H9 (cell line): ENCODE results near the gene OTOGL. TPM values are rescaled to one million over a fixed set of nuclear protein-coding genes. Genes with fewer than 3 reads are reported as not detected.

Experiments
- DNase-seq: peaks from one replicate; pipeline ENCODE4 v3.0.0-alpha.2; 2017
- H2AFZ ChIP-seq: one replicate; pipeline ENCODE4 v1.6.1; 2013; ENCODE audit warnings: mild to moderate bottlenecking, low read length, control low read depth, moderate library complexity
- H2AK5ac ChIP-seq: 2 replicates; pipeline ENCODE4 v1.6.1; 2013; ENCODE audit warnings: low read length, control low read depth, mixed read lengths; ENCODE audit not compliant: insufficient read length
- H2BK120ac ChIP-seq: one replicate; pipeline ENCODE4 v1.6.1; 2013; ENCODE audit warnings: low read depth, mild to moderate bottlenecking, low read length, control low read depth, inconsistent platforms; ENCODE audit not compliant: poor library complexity, severe bottlenecking
- H2BK12ac ChIP-seq: 2 replicates; pipeline ENCODE4 v1.6.1; 2013; ENCODE audit warnings: low read length, control low read depth, mixed read lengths, low read depth; ENCODE audit not compliant: insufficient read length
- H2BK15ac ChIP-seq: 2 replicates; pipeline ENCODE4 v1.6.1; 2013; ENCODE audit warnings: low read depth, low read length, control low read depth
- H2BK20ac ChIP-seq: one replicate; pipeline ENCODE4 v1.6.1; 2013; ENCODE audit warnings: low read depth, mild to moderate bottlenecking, low read length, control low read depth, inconsistent platforms; ENCODE audit not compliant: poor library complexity, severe bottlenecking
- H2BK5ac ChIP-seq: 2 replicates; pipeline ENCODE4 v1.6.1; 2013; ENCODE audit warnings: low read length, control low read depth, mixed read lengths; ENCODE audit not compliant: insufficient read length
- H3K14ac ChIP-seq: 2 replicates; pipeline ENCODE4 v1.6.1; 2013; ENCODE audit warnings: low read length, control low read depth; ENCODE audit not compliant: insufficient read depth
- H3K18ac ChIP-seq: 2 replicates; pipeline ENCODE4 v1.6.1; 2013; ENCODE audit warnings: low read depth, mild to moderate bottlenecking, mixed read lengths, low read length, control low read depth; ENCODE audit not compliant: insufficient read length
- H3K23ac ChIP-seq: 2 replicates; pipeline ENCODE4 v1.6.1; 2013; ENCODE audit warnings: low read length, control low read depth, mixed read lengths, low read depth; ENCODE audit not compliant: insufficient read length
- H3K23me2 ChIP-seq: 2 replicates; pipeline ENCODE4 v1.6.1; 2013; ENCODE audit warnings: low read depth, mild to moderate bottlenecking, mixed read lengths, low read length, control low read depth; ENCODE audit not compliant: insufficient read length, poor library complexity, severe bottlenecking
- H3K27ac ChIP-seq: 2 replicates; pipeline ENCODE4 v1.5.1; 2013; ENCODE audit warnings: low read length, control low read depth, mixed read lengths, low read depth; ENCODE audit not compliant: insufficient read length
- H3K27me3 ChIP-seq: 2 replicates; pipeline ENCODE4 v1.6.1; 2013; ENCODE audit warnings: low read length, control low read depth, inconsistent platforms; ENCODE audit not compliant: insufficient read depth
- H3K4ac ChIP-seq: 2 replicates; pipeline ENCODE4 v1.6.1; 2013; ENCODE audit warnings: low read depth, mild to moderate bottlenecking, control low read depth, inconsistent platforms, low read length, moderate library complexity
- H3K4me1 ChIP-seq: 2 replicates; pipeline ENCODE4 v1.6.1; 2013; ENCODE audit warnings: low read length, control low read depth, inconsistent platforms; ENCODE audit not compliant: insufficient read depth
- H3K4me2 ChIP-seq: 2 replicates; pipeline ENCODE4 v1.6.1; 2013; ENCODE audit warnings: low read length, control low read depth, mixed read lengths; ENCODE audit not compliant: insufficient read length, insufficient read depth
- H3K56ac ChIP-seq: 2 replicates; pipeline ENCODE4 v1.6.1; 2013; ENCODE audit warnings: low read depth, mild to moderate bottlenecking, mixed read lengths, low read length, control low read depth; ENCODE audit not compliant: insufficient read length
- H3K79me1 ChIP-seq: 2 replicates; pipeline ENCODE4 v1.6.1; 2013; ENCODE audit warnings: low read depth, mild to moderate bottlenecking, moderate library complexity, low read length, control low read depth, inconsistent platforms; ENCODE audit not compliant: insufficient read depth, poor library complexity, severe bottlenecking
- H3K79me2 ChIP-seq: 2 replicates; pipeline ENCODE4 v1.6.1; 2013; ENCODE audit warnings: low read length, control low read depth, inconsistent platforms; ENCODE audit not compliant: insufficient read depth
- H3K9ac ChIP-seq: 2 replicates; pipeline ENCODE4 v1.6.1; 2013; ENCODE audit warnings: low read length, control low read depth, mixed read lengths; ENCODE audit not compliant: insufficient read length; ENCODE audit errors: extremely low read depth
- H3K9me3 ChIP-seq: one replicate; pipeline ENCODE4 v1.6.1; 2013; ENCODE audit warnings: low read depth, low read length, inconsistent platforms; ENCODE audit not compliant: control insufficient read depth
- H3T11ph ChIP-seq: one replicate; pipeline ENCODE4 v1.6.1; 2013; ENCODE audit warnings: mild to moderate bottlenecking, low read length, control low read depth, inconsistent platforms
- H4K20me1 ChIP-seq: one replicate; pipeline ENCODE4 v1.6.1; 2013; ENCODE audit not compliant: control insufficient read depth, insufficient read length, insufficient read depth
- H4K5ac ChIP-seq: 2 replicates; pipeline ENCODE4 v1.6.1; 2013; ENCODE audit warnings: low read depth, mild to moderate bottlenecking, mixed read lengths, low read length, control low read depth; ENCODE audit not compliant: insufficient read length
- H4K8ac ChIP-seq: replicated peaks from 2 replicates; pipeline ENCODE4 v1.6.1; 2013; ENCODE audit warnings: low read length, control low read depth, mixed read lengths, low read depth; ENCODE audit not compliant: insufficient read length
- H4K91ac ChIP-seq: 2 replicates; pipeline ENCODE4 v1.6.1; 2013; ENCODE audit warnings: low read depth, mild to moderate bottlenecking, moderate library complexity, mixed read lengths, low read length, control low read depth; ENCODE audit not compliant: insufficient read length
- H3K27ac Mint-ChIP-seq, 3 experiments: 2 replicates in 2 of 3; 3 replicates in 1 of 3; pipeline ENCODE4 v1.8.0; 2020 to 2021; ENCODE audit warnings: mixed read lengths in 3 of 3, mild to moderate bottlenecking in 1 of 3, moderate library complexity in 1 of 3
- H3K27me3 Mint-ChIP-seq: 2 replicates; pipeline ENCODE4 v1.8.0; 2021; ENCODE audit warnings: low read depth, mild to moderate bottlenecking, moderate library complexity, mixed read lengths
- H3K36me3 Mint-ChIP-seq, 3 experiments: 2 replicates in 2 of 3; 3 replicates in 1 of 3; pipeline ENCODE4 v1.8.0; 2020 to 2021; ENCODE audit warnings: low read depth in 3 of 3, mixed read lengths in 3 of 3; ENCODE audit not compliant: insufficient read depth in 1 of 3
- H3K4me1 Mint-ChIP-seq, 2 experiments: 2 replicates each; pipeline ENCODE4 v1.8.0; 2020; ENCODE audit warnings: mixed read lengths in 2 of 2
- H3K4me3 Mint-ChIP-seq, 2 experiments: 2 replicates in 1 of 2; 3 replicates in 1 of 2; pipeline ENCODE4 v1.8.0; 2020 to 2021; ENCODE audit warnings: mild to moderate bottlenecking in 2 of 2, mixed read lengths in 2 of 2, moderate library complexity in 1 of 2
- H3K9me3 Mint-ChIP-seq, 2 experiments: 2 replicates in 1 of 2; 3 replicates in 1 of 2; pipeline ENCODE4 v1.8.0; 2020; ENCODE audit warnings: mild to moderate bottlenecking in 2 of 2, mixed read lengths in 2 of 2, moderate library complexity in 1 of 2
- CTCF ChIP-seq: fragments of 200-600 bp; sonication (generic); conservative IDR thresholded peaks from 3 replicates; pipeline ENCODE4 v1.8.0; 2021; ENCODE audit warnings: antibody characterized with exemption, mild to moderate bottlenecking
- WGBS: extraction: QIAGEN DNeasy Blood & Tissue Kit; methylation state at CpG from one replicate; pipeline ENCODE4 v1.1.7; 2013; ENCODE audit warnings: missing lambda C conversion rate, low lambda C conversion rate, mixed read lengths; ENCODE audit not compliant: insufficient read length; ENCODE audit errors: extremely low coverage; 5-methylcytosine and 5-hydroxymethylcytosine counted together
- total RNA-seq: library from RNA; stranded (reverse); gene quantifications from 2 replicates; pipeline ENCODE4 v1.2.1, GENCODE V29; 2021

OTOGL gene
- total RNA-seq, 1 experiment from 2014 or later, result 0.11 TPM

DNA sequence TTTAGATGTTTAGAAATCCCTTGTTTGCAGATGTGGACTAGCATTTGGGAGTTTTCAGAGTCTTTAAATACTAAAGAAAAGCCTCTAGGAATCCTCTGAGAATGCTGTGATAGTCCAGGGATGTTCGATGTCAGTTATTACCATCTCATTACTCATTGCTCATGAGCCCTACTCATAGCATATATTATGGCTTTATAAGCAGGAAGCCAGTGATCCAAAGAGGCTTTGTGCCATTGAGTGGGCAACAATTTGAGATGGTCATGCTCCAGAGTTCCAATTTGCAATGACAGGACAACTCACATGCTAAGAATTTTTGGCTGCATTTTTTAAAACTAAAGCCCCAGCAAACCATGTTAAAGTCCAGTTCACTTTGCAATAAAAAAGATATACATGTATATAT, 163.0 kb downstream of the OTOGL start:
- Histone ChIP-seq H3T11ph (no peak overlapping the region), H2BK5ac (no peak overlapping the region), H3K4me2 (no peak overlapping the region), H3K79me1 (no peaks in the 10 kb centered on the region), H3K27ac (no peak overlapping the region), H3K79me2 (no peaks in the 10 kb centered on the region), H2BK12ac (no peak overlapping the region), H3K18ac (no peak overlapping the region), H2BK120ac (no peak overlapping the region), H4K5ac (no peak overlapping the region), H3K9ac (no peak overlapping the region), H2BK15ac (no peak overlapping the region), H2BK20ac (no peak overlapping the region), H2AFZ (no peak overlapping the region), H3K27me3 (no peaks in the 10 kb centered on the region), H3K4ac (no peak overlapping the region), H4K8ac (no peak overlapping the region), H4K91ac (no peak overlapping the region), H3K23me2 (no peaks in the 10 kb centered on the region), H3K23ac (no peak overlapping the region), H3K56ac (no peak overlapping the region), H3K9me3 (no peaks in the 10 kb centered on the region), H4K20me1 (no peaks in the 10 kb centered on the region), H3K4me1 (no peaks in the 10 kb centered on the region), H3K14ac (no peak overlapping the region), H2AK5ac (no peak overlapping the region)
- Mint-ChIP-seq H3K27me3 (no peaks in the 10 kb centered on the region), H3K4me1 (peaks cover 3% of the 10 kb centered on the region in 2 experiments; a peak in 1 of 4 replicates), H3K4me3 (no peak overlapping the region), H3K36me3 (no peaks in the 10 kb centered on the region), H3K9me3 (no peaks in the 10 kb centered on the region), H3K27ac (no peak overlapping the region)
- no peak for DNase-seq
- no peak for TF ChIP-seq CTCF
- WGBS, result no CpG with 5 or more reads among the region's 1 CpG
